IPS DF 19.7 (cell line): ENCODE measurements around the gene MTA1.

Source experiments
- DNase-seq: peaks from one replicate; pipeline ENCODE4 v3.0.0-alpha.2; 2013; ENCODE audit warnings: low read depth, low spot score

MTA1 gene

GRCh38 chr14:105460616-105461015 is 41.0 kb downstream of the MTA1 start:
- no peak for DNase-seq

- no peak for DNase-seq
These were observed 42.3 kb downstream of the MTA1 start for GRCh38 chr14:105461903-105462302.

- no peak for DNase-seq
These were observed 44.9 kb downstream of the MTA1 start for GRCh38 chr14:105464501-105464900.

- no peak for DNase-seq
These were observed 45.8 kb downstream of the MTA1 start for GRCh38 chr14:105465209-105466031.

- DNase-seq = no peak
These were observed 47.1 kb downstream of the MTA1 start for GRCh38 chr14:105466531-105467248.

- DNase-seq = no peak
These were observed 47.8 kb downstream of the MTA1 start for GRCh38 chr14:105467249-105467941.

- no peak for DNase-seq
These were observed 48.4 kb downstream of the MTA1 start for GRCh38 chr14:105467942-105468471.

GRCh38 chr14:105468621-105469241 is 49.1 kb downstream of the MTA1 start:
- no peak for DNase-seq

- no peak for DNase-seq
These were observed 50.1 kb downstream of the MTA1 start for GRCh38 chr14:105469456-105470349.

- no peak for DNase-seq
These were observed 51.0 kb downstream of the MTA1 start for GRCh38 chr14:105470350-105471296.

- DNase-seq = no peak
These were observed 51.7 kb downstream of the MTA1 start for GRCh38 chr14:105471297-105471821.

GRCh38 chr14:105471823-105472485 is 52.3 kb downstream of the MTA1 start:
- DNase-seq = no peak

- DNase-seq = no peak
These were observed 52.9 kb downstream of the MTA1 start for GRCh38 chr14:105472486-105472991.

- DNase-seq = no peak
These were observed 53.5 kb downstream of the MTA1 start for GRCh38 chr14:105473033-105473676.

GRCh38 chr14:105473677-105474482 is 54.3 kb downstream of the MTA1 start:
- no peak for DNase-seq

- no peak for DNase-seq
These were observed 55.0 kb downstream of the MTA1 start, which contains the start of gene CRIP2 for GRCh38 chr14:105474483-105475268. TSS of gene CRIP2 (plus strand) at chr14:105474821. CDS start at chr14:105474863, 42 bp downstream.
